Stimulated activated CD4-positive, alpha-beta T cell treated with anti-CD3 and anti-CD28 coated beads, TNF-alpha, amount 100 ng/mL, for 24 hours (primary cell): ENCODE results near the gene AIMP1.

Source experiments
- DNase-seq, 3 experiments: peaks; one replicate each; pipeline ENCODE4 v3.0.0-alpha.2; 2020; ENCODE audit warnings: low read depth in 3 of 3

AIMP1 gene

GRCh38 chr4:106315968-106316772, at the start of gene AIMP1, which contains the start of gene TBCK:
Gene AIMP1, plus strand, starts transcription at chr4:106316550. Its CDS starts 8,460 bp downstream, at chr4:106325010.
Gene TBCK, minus strand, starts transcription at chr4:106316209. Its CDS starts 7,249 bp downstream, at chr4:106308960.
- DNase-seq: peak; percentile 74 to 84 (median 84)

- DNase-seq: no peak
Observed at GRCh38 chr4:106268786-106269185, 47.6 kb upstream of the AIMP1 start.

DNA sequence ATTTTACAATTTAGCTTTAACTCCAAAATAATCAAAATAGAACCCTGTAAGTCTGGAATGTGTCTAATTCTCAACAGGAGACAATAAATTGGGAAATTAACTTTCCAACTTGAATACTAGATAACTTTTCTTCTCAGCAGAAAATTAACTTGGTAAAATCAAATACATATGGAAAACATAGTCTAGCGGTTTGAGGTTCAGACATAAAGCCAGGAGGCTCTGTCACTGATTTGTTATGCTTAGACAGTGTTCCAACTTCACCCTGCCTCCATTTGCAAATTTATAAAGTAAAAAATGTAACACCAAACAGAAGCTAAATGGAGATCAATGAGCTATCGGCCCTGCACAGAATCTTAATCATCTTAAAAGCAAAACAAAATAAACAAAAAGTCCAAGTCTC, 46.6 kb upstream of the AIMP1 start:
- no peak for DNase-seq

- no peak for DNase-seq
Observed at GRCh38 chr4:106270736-106271135, 45.6 kb upstream of the AIMP1 start.

DNA sequence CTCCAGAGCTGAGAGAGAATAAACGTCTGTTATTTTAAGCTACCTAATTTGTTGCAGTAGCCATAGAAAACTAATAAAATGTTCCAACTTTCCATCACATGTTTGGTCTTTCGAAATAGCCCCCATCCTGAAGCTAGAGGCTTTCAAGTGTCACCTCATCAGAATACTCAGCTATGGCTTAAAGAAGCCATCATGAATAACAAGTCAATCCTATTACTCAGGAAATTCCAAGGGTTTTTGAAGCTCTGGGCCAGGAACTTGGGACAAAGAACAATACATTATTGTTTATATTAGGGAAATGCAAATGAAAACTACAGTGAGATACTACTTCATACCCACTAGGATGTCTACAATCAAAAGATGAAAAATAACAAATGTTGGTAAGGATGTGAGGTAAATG, 42.5 kb upstream of the AIMP1 start:
- no peak for DNase-seq

GRCh38 chr4:106277140-106277675, 39.1 kb upstream of the AIMP1 start:
- no peak for DNase-seq

DNA sequence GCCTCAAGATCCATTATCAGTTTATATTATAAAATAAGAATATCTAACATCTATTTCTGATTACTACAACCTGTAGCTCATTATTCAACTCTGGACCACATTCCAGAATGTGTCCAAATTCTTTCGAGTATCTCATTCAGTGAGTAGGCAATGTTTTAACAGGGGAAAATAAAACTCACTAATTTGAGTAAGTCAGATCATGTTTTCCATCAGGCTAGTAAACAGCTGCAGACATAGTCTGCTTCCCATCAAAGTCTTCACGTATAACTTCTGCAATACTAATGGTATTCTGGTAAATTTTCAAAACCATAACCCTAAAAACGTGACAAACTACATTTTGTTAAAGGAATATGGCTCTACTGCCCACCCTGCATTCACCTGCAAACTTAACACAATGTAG, 32.1 kb upstream of the AIMP1 start:
- no peak for DNase-seq

DNA sequence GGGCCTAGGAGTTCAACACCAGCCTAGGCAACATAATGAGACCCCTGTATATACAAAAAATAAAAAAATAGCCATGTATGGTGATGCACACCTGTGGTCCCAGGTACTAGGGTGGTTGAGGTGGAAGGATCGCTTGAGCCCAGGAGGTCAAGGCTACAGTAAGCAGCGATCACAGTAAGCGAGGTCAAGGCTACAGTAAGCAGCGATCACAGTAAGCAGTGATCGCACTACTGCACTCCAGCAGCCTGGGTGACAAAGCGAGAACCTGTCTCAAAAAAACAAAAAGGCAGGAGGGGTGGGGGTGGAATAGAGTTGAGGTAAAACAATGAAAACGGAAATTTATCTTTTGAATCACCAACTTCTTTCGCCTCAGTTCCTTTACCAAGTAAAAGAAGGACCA, 29.7 kb upstream of the AIMP1 start:
- DNase-seq: no peak

DNA sequence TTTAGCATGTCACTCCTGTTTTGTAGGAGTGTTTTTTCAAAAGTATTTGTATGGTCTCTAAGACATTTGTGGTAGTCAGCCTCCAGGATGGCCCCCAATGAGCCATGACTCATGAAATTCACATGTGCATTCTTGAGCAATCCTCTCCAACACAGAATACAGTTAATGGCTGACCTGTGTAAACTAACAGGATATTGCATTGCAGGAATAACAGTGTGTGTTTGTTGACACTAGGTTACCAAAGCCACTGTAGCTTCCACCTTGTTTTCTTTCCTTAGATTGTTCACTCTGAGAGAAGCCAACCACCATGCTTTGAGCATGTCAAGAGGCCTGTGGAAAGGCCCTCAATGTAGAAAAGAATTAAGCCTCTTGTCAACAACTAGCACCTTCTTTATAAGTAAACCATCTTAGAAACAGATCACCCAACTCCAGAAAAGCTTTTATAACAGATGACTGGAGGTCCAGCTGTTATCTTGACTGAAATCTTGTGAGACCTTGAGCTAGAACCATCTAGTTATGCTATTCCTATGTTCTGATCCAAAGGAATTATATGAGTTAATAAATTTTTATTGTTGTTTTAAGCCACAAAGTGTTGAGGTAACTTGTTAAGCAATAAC, 28.9 kb upstream of the AIMP1 start:
- DNase-seq: no peak

- DNase-seq: no peak
Observed at GRCh38 chr4:106289737-106290136, 26.6 kb upstream of the AIMP1 start.

DNA sequence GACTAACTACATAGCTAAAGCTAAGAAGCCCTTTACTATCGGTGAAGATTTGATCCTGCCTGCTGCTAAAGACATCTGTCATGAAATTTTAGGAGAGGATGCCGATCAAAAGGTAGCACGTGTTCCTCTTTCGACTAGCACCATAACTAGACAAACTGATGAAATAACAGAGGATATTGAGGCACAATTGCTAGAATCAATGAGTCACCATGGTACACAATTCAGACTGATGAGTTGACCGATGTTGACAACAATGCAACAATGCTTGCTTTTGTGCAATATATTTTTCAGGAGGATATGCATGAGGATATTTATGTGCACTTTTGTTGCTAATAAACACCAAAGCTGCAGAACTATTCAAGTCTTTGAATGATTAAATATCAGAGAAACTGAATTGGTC, 24.7 kb upstream of the AIMP1 start:
- DNase-seq: no peak

- DNase-seq: no peak
Observed at GRCh38 chr4:106294062-106294461, 22.3 kb upstream of the AIMP1 start.

- no peak for DNase-seq
Observed at GRCh38 chr4:106297245-106298035, 18.9 kb upstream of the AIMP1 start.

DNA sequence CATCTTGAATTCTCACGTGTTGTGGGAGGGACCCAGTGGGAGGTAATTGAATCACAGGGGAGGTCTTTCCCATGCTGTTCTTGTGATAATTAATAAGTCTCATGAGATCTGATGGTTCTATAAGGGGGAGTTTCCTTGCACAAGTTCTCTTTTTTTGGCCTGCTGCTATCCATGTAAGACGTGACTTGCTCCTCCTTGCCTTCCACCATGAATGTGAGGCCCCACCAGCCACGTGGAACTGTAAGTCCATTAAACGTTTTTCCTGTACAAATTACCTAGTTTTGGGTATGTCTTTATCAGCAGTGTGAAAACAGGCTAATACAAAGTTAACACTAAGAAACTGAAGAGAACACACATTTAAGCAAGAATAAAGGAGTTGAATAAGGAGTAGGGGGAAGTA, 16.4 kb upstream of the AIMP1 start:
- DNase-seq: no peak

DNA sequence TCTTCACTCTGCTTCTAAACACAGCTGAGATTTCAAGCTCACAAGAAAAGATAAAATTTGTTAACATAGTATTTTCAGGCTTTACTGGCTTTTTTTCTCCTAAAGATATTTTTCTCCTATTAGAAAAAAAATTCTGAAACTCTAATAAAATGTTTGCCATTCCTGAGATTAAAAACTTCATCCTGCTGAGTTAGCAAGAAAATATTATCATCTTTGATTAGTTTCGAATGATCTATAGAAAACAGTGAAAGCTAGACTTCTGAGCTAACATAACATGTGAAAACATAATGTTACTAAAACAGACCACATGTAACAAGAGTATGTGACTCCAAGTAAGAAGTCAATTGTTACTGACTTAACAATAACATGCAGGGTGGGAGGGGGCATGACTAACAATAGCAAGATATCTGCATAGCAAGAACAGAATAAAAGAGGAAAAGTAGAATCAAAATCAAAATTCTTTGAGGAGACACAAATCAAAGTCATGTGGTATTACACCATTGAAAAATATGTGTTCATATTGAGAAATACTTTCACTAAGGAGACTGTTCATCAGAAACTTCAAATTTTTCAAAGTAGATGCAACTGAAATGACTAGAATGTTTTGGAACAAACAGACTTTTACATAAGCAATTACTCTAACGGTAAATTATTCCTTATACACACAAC, 14.8 kb upstream of the AIMP1 start:
- DNase-seq: no peak

- DNase-seq: no peak
Observed at GRCh38 chr4:106302062-106302438, 14.3 kb upstream of the AIMP1 start.

DNA sequence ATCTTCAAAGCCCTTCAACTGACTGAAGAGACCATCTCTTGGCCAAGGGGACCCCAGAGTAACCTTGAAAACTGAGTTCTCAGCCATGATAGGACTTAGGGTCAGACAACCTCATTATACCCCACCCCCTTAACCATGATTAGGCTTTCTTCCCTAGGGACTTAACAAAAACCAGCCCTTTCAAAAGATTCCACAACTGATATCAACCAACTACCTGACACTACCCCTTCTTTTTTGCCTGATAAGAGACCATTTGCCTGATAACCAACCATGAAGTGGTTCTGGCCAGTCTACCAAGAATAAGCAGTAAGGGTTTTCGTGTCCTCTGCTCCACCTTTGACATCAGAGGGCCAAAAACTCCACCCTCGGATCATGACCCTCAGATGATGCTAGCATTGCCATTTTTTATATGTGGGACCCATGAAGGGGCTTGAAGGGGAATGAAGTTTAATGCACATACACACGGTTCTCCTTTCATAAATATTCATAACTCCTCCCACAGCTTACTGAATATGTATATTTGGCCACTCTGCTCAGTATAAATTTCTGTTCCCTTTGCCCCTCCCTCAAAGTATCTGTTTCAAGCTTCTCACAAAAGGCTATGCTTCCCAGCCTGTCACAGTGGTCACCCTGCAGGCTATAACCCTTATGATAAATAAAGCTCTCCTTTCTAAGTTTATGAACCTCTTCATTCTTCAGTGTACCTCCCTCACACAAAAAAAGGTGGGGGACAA, 12.6 kb upstream of the AIMP1 start:
- DNase-seq: no peak

DNA sequence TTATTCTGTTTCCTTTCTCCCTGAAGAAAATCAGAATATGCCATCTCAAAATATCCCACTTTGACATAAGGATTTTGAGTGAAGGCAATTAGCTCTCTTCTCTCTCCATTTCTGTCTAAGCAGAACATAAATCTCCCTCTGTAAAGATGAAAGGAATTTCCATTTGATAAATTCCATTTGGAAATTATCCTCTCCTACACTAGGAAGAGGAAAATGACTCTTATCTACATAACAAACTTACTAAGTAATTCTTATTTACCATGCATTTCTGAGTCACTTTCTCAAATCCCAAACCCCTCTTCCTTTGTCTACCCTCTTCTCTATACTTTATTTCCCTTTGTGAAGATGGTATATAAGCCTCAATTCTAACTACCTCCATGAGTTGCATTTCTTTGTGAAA, 11.7 kb upstream of the AIMP1 start:
- DNase-seq: no peak

DNA sequence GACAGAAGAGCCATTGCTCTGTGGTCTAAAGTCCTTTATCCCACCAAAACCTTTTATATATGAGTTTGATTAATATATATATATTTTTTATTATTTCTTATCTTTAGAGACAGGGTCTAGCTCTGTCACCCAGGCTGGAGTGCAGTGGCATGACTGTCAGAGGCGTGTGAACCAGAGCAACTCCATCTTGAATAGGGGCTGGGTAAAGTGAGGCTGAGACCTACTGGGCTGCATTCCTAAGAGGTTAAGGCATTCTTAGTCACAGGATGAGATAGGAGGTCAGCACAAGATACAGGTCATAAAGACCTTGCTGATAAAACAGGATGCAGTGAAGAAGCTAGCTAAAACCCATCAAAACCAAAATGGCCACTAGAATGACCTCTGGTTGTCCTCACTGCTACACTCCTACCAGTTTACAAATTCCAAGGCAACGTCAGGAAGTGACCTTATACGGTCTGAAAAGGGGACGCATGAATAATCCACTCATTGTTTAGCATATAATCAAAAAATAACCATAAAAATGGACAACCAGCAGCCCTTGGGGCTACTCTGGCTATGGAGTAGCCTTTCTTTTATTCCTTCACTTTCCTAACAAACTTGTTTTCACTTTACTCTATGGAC, 10.8 kb upstream of the AIMP1 start:
- DNase-seq: no peak

DNA sequence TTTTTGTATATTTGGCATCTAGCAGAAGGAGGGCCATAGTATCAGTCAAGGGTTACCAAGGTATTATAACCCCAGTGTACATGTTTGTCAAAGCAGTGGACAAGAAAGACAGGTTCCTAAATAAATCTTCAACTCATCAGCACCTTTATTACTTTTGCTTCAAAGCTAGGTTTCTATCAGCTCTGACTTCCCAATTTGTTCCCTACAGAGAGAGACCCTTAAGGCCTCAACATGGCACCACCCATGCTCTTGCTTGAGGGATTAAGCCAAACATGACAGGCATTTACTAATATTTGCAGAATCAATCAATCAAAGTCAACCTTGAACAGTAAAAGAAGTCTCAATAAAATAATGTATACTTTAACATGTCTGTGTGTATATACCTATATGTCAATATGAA, 9.8 kb upstream of the AIMP1 start:
- no peak for DNase-seq

- no peak for DNase-seq
Observed at GRCh38 chr4:106312377-106312776, 4.0 kb upstream of the AIMP1 start.
